Skeletal muscle tissue (tissue), 4 donors: Measurements from ENCODE around the gene RNASEH1. TPM values are rescaled to one million over a fixed set of nuclear protein-coding genes. Genes with fewer than 3 reads are reported as not detected.

Experiments used
- H3K27ac ChIP-seq: one replicate; pipeline ENCODE4 v1.7.0; 2013; ENCODE audit warnings: mild to moderate bottlenecking, low read depth, low read length, inconsistent platforms
- H3K27me3 ChIP-seq, 3 donors: one replicate each; pipeline ENCODE4 v1.7.0; 2013; ENCODE audit warnings: low read length in 3 of 3; ENCODE audit not compliant: control insufficient read depth in 3 of 3, insufficient read depth in 3 of 3
- H3K36me3 ChIP-seq, 3 donors: one replicate each; pipeline ENCODE4 v1.7.0; 2013; ENCODE audit warnings: low read length in 3 of 3; ENCODE audit not compliant: control insufficient read depth in 3 of 3, insufficient read depth in 3 of 3
- H3K4me1 ChIP-seq, 3 donors: one replicate each; pipeline ENCODE4 v1.7.0; 2013; ENCODE audit warnings: low read length in 3 of 3, mild to moderate bottlenecking in 3 of 3; ENCODE audit not compliant: control insufficient read depth in 3 of 3, insufficient read depth in 3 of 3
- H3K4me3 ChIP-seq, 3 donors: one replicate each; pipeline ENCODE4 v1.7.0; 2013; ENCODE audit warnings: low read length in 3 of 3
- H3K9ac ChIP-seq, 3 donors: one replicate each; pipeline ENCODE4 v1.7.0; 2013; ENCODE audit warnings: low read length in 3 of 3, mild to moderate bottlenecking in 3 of 3, moderate library complexity in 2 of 3, low read depth in 1 of 3
- H3K9me3 ChIP-seq, 3 donors: one replicate each; pipeline ENCODE4 v1.7.0; 2013; ENCODE audit warnings: low read length in 3 of 3; ENCODE audit not compliant: control insufficient read depth in 3 of 3
- total RNA-seq: library from RNA; depleted of rRNA; stranded (reverse); fragments of >200 nt; gene quantifications from one replicate; pipeline ENCODE4 v1.2.3, GENCODE V29; 2014
- donor health status: Osteomylitis.

The RNASEH1 gene
- total RNA-seq, result 14.6 TPM

- Histone ChIP-seq H3K9me3 (no peaks in the 10 kb centered on the region), H3K4me1 (peaks cover 9 to 18% (median 16%) of the 10 kb centered on the region in 3 donors), H3K27me3 (no peaks in the 10 kb centered on the region), H3K4me3 (peak within 1 kb of the TSS; percentile 77 to 90 (median 78)), H3K36me3 (peaks cover 16 to 30% (median 17%) of the 10 kb centered on the region in 3 donors), H3K27ac (peak within 1 kb of the TSS; percentile 91), H3K9ac (peak within 1 kb of the TSS; percentile 90 to 95 (median 93))
Observed at GRCh38 chr2:3558205-3559014, at the start of gene RNASEH1. RNASEH1 (minus strand) TSS chr2:3558333; CDS start chr2:3558260, 73 bp downstream.

- Histone ChIP-seq H3K9me3 (no peaks in the 10 kb centered on the region), H3K4me1 (no peaks in the 10 kb centered on the region), H3K27ac (no peak overlapping the region), H3K36me3 (no peaks in the 10 kb centered on the region), H3K27me3 (peaks cover 0 to 5% (median 0%) of the 10 kb centered on the region in 3 donors), H3K4me3 (no peak overlapping the region), H3K9ac (no peak overlapping the region)
Observed at GRCh38 chr2:3606370-3607201, 48.5 kb upstream of the RNASEH1 start.

- Histone ChIP-seq H3K27me3 (peaks cover 0 to 5% (median 0%) of the 10 kb centered on the region in 3 donors), H3K9ac (no peak overlapping the region), H3K36me3 (no peaks in the 10 kb centered on the region), H3K9me3 (no peaks in the 10 kb centered on the region), H3K4me1 (no peaks in the 10 kb centered on the region), H3K27ac (no peak overlapping the region), H3K4me3 (no peak overlapping the region)
Observed at GRCh38 chr2:3606028-3606369, 47.9 kb upstream of the RNASEH1 start.

- Histone ChIP-seq H3K27ac (peak overlapping the region; percentile 25), H3K4me3 (no peak overlapping the region), H3K27me3 (peaks cover 0 to 5% (median 0%) of the 10 kb centered on the region in 3 donors), H3K36me3 (no peaks in the 10 kb centered on the region), H3K4me1 (no peaks in the 10 kb centered on the region), H3K9ac (no peak overlapping the region), H3K9me3 (no peaks in the 10 kb centered on the region)
Observed at GRCh38 chr2:3604991-3605961, 47.1 kb upstream of the RNASEH1 start.

GRCh38 chr2:3604207-3604877 is 46.2 kb upstream of the RNASEH1 start:
- Histone ChIP-seq H3K9me3 (no peaks in the 10 kb centered on the region), H3K27ac (no peak overlapping the region), H3K4me3 (no peak overlapping the region), H3K9ac (peak overlapping the region in 1 of 3 donors; percentile 40), H3K4me1 (no peaks in the 10 kb centered on the region), H3K27me3 (peaks cover 0 to 5% (median 0%) of the 10 kb centered on the region in 3 donors), H3K36me3 (no peaks in the 10 kb centered on the region)

GRCh38 chr2:3603536-3604206 is 45.5 kb upstream of the RNASEH1 start:
- Histone ChIP-seq H3K36me3 (no peaks in the 10 kb centered on the region), H3K27me3 (peaks cover 0 to 5% (median 0%) of the 10 kb centered on the region in 3 donors), H3K4me1 (no peaks in the 10 kb centered on the region), H3K9me3 (no peaks in the 10 kb centered on the region), H3K4me3 (no peak overlapping the region), H3K9ac (peak overlapping the region in 1 of 3 donors; percentile 40), H3K27ac (no peak overlapping the region)

GRCh38 chr2:3602553-3603339 is 44.6 kb upstream of the RNASEH1 start:
- no peaks in the 10 kb centered on the region for H3K36me3 ChIP-seq
- no peak overlapping the region for H3K9ac ChIP-seq
- H3K27me3 ChIP-seq, result peaks cover 0 to 5% (median 0%) of the 10 kb centered on the region in 3 donors
- no peaks in the 10 kb centered on the region for H3K4me1 ChIP-seq
- no peak overlapping the region for H3K4me3 ChIP-seq
- H3K27ac ChIP-seq, result no peak overlapping the region
- no peaks in the 10 kb centered on the region for H3K9me3 ChIP-seq

- Histone ChIP-seq H3K4me3 (no peak overlapping the region), H3K27me3 (peaks cover 0 to 5% (median 0%) of the 10 kb centered on the region in 3 donors), H3K4me1 (no peaks in the 10 kb centered on the region), H3K9ac (no peak overlapping the region), H3K9me3 (no peaks in the 10 kb centered on the region), H3K36me3 (no peaks in the 10 kb centered on the region), H3K27ac (no peak overlapping the region)
Observed at GRCh38 chr2:3601561-3602271, 43.6 kb upstream of the RNASEH1 start.
